ENCODE data around the gene TCEAL1. TPM values are rescaled to one million over a fixed set of nuclear protein-coding genes. Genes with fewer than 3 reads are reported as not detected.
"Not testable (repeated sequence)": the region's sequence is repeated elsewhere in the genome, so short reads cannot be mapped to it uniquely, and the experiment has no call there.

Gene TCEAL1
- total RNA-seq, 2 experiments from 2014 or later, result 4.7 to 5.2 TPM

DNA sequence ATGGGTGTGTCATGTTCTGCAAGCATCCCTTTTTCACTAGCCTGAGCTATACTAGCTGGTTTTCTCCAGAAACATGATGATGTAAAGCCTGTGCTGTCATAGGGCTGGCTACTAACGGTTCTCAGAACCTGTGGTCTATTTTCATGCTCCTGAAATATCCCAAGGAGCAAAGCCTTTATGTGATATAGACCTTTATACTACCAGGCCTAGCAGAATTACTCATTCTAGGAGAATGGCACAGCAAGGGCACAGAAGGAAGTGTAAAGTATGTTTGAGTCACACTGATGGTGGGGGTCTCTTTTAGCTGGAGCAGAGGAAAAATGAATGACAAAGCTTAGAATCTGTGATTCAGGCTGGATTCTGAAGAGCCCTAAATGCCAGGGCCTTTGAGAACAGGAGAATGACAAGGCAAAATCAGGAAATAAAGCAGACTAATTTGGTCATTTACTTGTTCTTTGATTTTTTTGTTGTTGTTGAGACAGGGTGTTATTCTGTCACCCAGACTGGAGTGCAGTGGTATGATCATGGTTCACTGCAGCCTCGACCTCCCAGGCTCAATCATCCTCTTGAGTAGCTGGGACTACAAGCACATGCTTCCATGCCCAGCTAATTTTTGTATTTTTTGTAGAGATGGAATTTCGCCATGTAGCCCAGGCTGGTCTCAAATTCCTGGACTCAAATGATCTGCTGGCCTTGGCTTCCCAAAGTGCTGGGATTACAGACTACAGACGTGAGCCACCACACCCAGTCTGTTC, 11.8 kb downstream of the TCEAL1 start:
- H3K4me3 Mint-ChIP-seq, result no peak overlapping the region
- DNase-seq (no peak), ATAC-seq (no peak)
- no peaks in the 10 kb centered on the region for H3K4me1 Mint-ChIP-seq (ENCODE audit: low read depth)
- H3K9me3 Mint-ChIP-seq (ENCODE audit: insufficient read depth), result no peaks in the 10 kb centered on the region
- ChIA-PET CTCF (no interaction called here), POLR2A (no interaction called here)
- H3K27me3 Mint-ChIP-seq (ENCODE audit: low read depth), result peaks cover 10% of the 10 kb centered on the region
- no peaks in the 10 kb centered on the region for H3K36me3 Mint-ChIP-seq (ENCODE audit: low read depth)
- no peak overlapping the region for H3K27ac Mint-ChIP-seq

DNA sequence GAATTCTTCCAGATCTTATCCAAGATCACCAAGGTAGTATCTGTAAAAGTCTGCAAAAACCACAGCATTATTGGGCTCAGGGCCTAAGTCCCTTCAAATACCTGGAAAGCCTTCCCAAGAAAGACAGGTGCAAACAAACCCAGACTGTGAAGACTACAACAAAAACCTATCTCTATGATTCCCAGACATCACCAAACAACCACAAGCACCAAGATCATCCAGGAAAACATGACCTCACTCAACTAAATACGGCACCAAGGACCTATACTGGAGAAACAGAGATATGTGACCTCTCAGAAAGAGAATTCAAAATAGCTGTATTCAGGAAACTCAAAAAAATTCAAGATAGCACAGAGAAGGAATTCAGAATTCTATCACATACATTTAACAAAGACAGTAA, 15.3 kb downstream of the TCEAL1 start:
- ChIA-PET CTCF (no interaction called here), POLR2A (no interaction called here)
- DNase-seq (no peak), ATAC-seq (no peak)
- Mint-ChIP-seq H3K27me3 (ENCODE audit: low read depth) (peaks cover 12% of the 10 kb centered on the region), H3K4me1 (ENCODE audit: low read depth) (no peaks in the 10 kb centered on the region), H3K27ac (no peak overlapping the region), H3K9me3 (ENCODE audit: insufficient read depth) (no peaks in the 10 kb centered on the region), H3K4me3 (no peak overlapping the region), H3K36me3 (ENCODE audit: low read depth) (no peaks in the 10 kb centered on the region)

DNA sequence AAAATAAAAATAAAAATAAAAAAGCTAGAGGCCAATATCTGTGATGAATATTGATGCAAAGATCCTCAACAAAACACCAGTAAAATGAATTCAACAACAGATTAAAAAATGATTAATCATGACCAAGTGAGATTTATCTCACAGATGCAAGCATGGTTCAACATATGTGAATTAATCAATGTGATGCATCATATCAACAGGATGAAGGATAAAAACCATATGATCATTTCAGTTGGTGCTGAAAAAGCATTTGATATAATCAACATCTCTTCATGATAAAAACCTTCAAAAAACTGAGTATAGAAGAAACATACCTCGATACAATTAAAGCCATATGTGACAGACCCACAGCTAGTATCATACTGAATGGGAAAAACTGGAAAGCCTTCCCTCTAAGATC, 18.9 kb downstream of the TCEAL1 start:
- POLR2A ChIA-PET, result no interaction called here

DNA sequence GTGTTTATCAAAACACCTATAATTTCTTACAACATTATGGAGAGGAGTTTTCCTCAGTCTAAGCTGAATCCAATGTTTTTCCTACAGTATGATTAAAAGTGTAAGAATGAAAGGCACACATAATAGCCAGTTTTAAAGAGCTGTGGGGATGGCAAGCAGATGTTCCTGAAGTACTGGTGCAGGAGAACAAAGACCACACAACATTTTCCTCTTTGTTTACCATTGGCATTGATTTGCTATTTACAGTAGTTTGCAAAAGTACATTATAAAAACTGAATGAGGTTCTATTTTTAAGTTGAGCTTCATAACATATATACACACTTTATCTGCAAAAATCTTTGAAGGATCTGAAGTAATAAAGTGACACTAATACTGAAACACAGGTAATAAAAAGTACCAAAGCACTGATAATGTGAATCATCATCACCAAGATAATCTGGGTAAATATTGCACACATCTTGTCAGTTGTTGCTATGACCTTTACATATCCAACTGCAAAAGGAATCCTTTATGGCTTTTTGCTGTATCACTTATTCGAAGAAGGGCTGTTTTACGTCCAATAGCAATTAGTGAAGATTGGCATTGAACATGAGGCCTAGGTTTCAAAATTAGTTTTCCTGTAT, 22.5 kb downstream of the TCEAL1 start:
- H3K4me3 Mint-ChIP-seq, result no peak overlapping the region
- H3K27me3 Mint-ChIP-seq (ENCODE audit: low read depth), result peaks cover 7% of the 10 kb centered on the region
- ATAC-seq (no peak), DNase-seq (no peak)
- POLR2A ChIA-PET, result no interaction called here
- no peaks in the 10 kb centered on the region for H3K9me3 Mint-ChIP-seq (ENCODE audit: insufficient read depth)
- H3K36me3 Mint-ChIP-seq (ENCODE audit: low read depth), result no peaks in the 10 kb centered on the region
- H3K4me1 Mint-ChIP-seq (ENCODE audit: low read depth), result peaks cover 3% of the 10 kb centered on the region
- CTCF ChIA-PET, result no interaction called here
- no peak overlapping the region for H3K27ac Mint-ChIP-seq

More for the DNA sequence above, 18.9 kb downstream of the TCEAL1 start:
- no peaks in the 10 kb centered on the region for H3K4me1 Mint-ChIP-seq (ENCODE audit: low read depth)
- H3K4me3 Mint-ChIP-seq, result no peak overlapping the region
- CTCF ChIA-PET, result no interaction called here
- H3K27ac Mint-ChIP-seq, result no peak overlapping the region
- H3K36me3 Mint-ChIP-seq (ENCODE audit: low read depth), result no peaks in the 10 kb centered on the region
- ATAC-seq (no peak), DNase-seq (no peak)
- H3K9me3 Mint-ChIP-seq (ENCODE audit: insufficient read depth), result no peaks in the 10 kb centered on the region
- H3K27me3 Mint-ChIP-seq (ENCODE audit: low read depth), result peaks cover 16% of the 10 kb centered on the region

DNA sequence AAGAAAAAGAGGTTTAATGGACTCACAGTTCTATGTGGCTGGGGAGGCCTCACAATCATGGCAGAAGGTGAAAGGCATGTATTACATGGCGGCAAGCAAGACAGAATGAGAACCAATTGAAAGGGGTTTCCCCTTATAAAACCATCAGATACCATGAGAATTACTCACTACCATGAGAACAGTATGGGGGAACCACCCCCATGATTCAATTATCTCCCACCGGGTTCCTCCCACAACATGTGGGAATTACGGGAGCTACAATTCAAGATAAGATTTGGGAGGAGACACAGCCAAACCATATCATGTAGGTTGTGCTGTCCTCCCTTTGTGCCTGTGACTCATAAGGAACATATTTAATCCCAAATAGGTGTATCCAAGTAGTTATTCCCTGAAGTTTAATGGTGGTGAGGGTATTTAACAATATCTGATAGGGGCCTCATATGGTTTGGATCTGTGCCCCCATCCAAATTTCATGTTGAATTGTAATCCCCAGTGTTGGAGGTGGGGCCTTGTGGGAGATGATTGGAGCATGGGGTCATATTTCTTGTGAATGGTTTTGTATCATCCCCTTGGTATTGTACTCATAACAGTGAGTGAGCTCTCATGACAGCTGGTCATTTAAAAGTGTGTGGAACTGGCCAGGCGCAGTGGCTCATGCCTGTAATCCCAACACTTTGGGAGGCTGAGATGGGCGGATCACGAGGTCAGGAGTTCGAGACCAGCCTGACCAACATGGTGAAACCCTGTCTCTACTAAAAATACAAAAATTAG, 26.6 kb downstream of the TCEAL1 start:
- H3K9me3 Mint-ChIP-seq (ENCODE audit: insufficient read depth); H3K27ac Mint-ChIP-seq; POLR2A ChIA-PET; H3K4me3 Mint-ChIP-seq; H3K27me3 Mint-ChIP-seq (ENCODE audit: low read depth); H3K36me3 Mint-ChIP-seq (ENCODE audit: low read depth); ATAC-seq; CTCF ChIA-PET; DNase-seq: not testable (repeated sequence)
- H3K4me1 Mint-ChIP-seq (ENCODE audit: low read depth), result peaks cover 15% of the 10 kb centered on the region

DNA sequence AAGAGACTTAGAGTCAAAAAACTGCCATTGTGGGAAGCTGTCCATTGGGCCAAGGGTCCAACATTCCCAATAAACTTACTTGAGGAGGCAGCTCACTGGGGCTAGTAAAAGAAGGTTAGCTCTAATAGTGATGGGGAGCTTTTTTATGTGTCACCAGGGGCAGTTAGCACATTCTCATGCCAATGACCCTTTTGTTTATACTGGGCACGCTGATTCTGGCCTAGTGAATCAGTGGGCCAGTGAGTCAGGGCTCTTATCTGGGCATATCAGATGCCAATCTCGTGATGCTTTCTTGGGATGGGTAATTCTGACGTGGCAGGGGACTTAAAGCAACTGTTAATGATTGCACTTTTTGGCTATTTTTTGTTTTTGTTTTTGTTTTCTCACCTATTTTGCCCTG, 27.8 kb downstream of the TCEAL1 start:
- DNase-seq, result no peak
- Mint-ChIP-seq H3K9me3 (ENCODE audit: insufficient read depth) (no peaks in the 10 kb centered on the region), H3K4me1 (ENCODE audit: low read depth) (peaks cover 15% of the 10 kb centered on the region), H3K36me3 (ENCODE audit: low read depth) (no peaks in the 10 kb centered on the region), H3K4me3 (no peak overlapping the region), H3K27ac (no peak overlapping the region), H3K27me3 (ENCODE audit: low read depth) (no peaks in the 10 kb centered on the region)
- no peak for ATAC-seq
- POLR2A ChIA-PET, result no interaction called here
- CTCF ChIA-PET, result no interaction called here

DNA sequence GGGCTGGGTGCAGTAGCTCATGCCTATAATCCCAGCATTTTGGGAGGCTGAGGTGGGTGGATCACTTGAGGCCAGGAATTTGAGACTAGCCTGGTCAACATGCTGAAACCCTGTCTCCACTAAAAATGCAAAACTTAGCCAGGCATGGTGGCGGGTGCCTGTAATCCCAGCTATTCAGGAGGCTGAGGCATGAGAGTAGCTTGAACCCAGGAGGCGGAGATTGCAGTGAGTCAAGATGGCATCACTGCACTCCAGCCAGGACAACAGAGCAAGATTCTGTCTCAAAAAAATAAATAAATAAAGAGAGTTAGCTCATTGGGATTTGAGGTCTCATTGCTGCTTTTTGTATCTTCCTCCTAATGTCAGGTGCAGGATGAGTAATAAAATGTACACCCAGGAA, 28.3 kb downstream of the TCEAL1 start:
- ATAC-seq; H3K27me3 Mint-ChIP-seq (ENCODE audit: low read depth); H3K4me3 Mint-ChIP-seq; H3K9me3 Mint-ChIP-seq (ENCODE audit: insufficient read depth); H3K36me3 Mint-ChIP-seq (ENCODE audit: low read depth); DNase-seq; CTCF ChIA-PET; H3K27ac Mint-ChIP-seq; POLR2A ChIA-PET: not testable (repeated sequence)
- peaks cover 15% of the 10 kb centered on the region for H3K4me1 Mint-ChIP-seq (ENCODE audit: low read depth)

DNA sequence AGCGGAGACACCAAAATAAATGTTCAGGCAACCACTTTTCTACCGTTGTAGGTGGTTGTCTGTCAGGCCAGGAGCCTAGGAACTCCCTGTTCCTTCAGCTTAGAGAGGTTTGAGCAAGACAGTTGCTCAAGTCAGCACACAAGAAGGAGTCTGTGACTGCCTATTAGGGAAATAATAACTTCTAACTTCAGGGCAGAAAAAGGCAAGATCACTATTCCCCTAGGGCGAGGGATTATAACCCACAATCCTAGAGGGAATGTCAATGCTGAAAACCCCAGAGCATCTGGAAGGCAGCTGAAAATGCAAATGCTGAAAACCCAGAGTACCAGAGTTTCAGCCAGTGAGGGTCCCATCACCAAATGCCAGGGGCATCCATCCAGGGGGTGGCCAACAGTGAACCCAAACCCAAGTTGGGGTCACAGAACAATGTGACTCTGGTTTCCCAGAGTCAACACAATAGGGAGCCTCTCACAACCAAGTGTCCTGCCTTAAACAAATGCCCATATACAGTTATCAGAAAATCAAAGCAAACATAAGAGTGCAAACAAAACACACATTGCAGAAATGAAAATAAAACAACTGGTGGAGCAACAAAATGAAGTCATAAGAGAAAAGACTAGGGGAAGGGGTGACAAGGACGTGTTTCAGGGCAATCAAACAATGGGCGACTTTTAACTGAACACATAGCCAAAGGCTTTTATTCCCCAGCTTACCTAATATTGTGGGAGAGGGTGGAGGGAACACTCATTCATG, 30.1 kb downstream of the TCEAL1 start:
- no peak overlapping the region for H3K27ac Mint-ChIP-seq
- POLR2A ChIA-PET, result no interaction called here
- CTCF ChIA-PET, result no interaction called here
- ATAC-seq (no peak), DNase-seq (no peak)
- H3K9me3 Mint-ChIP-seq (ENCODE audit: insufficient read depth), result no peaks in the 10 kb centered on the region
- no peaks in the 10 kb centered on the region for H3K36me3 Mint-ChIP-seq (ENCODE audit: low read depth)
- H3K27me3 Mint-ChIP-seq (ENCODE audit: low read depth), result peaks cover 7% of the 10 kb centered on the region
- H3K4me1 Mint-ChIP-seq (ENCODE audit: low read depth), result peaks cover 15% of the 10 kb centered on the region
- H3K4me3 Mint-ChIP-seq, result no peak overlapping the region

DNA sequence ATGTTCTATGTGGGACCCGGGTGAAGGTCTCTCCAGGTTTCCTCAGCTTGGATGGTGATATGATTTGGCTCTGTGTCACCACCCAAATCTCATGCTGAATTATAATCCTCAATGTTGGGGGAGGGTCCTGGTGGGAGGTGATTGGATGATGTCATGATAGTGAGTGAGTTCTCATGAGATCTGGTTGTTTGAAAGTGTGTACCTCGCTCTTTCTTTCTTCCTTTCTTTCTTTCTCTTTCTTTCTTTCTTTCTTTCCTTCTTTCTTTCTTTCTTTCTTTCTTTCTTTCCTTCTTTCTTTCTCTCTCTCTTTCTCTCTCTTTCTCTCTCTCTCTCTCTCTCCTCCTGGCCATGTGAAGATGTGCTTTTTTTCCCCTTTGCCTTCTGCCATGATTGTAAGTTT, 30.7 kb downstream of the TCEAL1 start:
- H3K36me3 Mint-ChIP-seq (ENCODE audit: low read depth); H3K4me3 Mint-ChIP-seq; H3K27ac Mint-ChIP-seq; H3K9me3 Mint-ChIP-seq (ENCODE audit: insufficient read depth); ATAC-seq; CTCF ChIA-PET; DNase-seq; POLR2A ChIA-PET: not testable (repeated sequence)
- peaks cover 11% of the 10 kb centered on the region for H3K27me3 Mint-ChIP-seq (ENCODE audit: low read depth)
- H3K4me1 Mint-ChIP-seq (ENCODE audit: low read depth), result peaks cover 15% of the 10 kb centered on the region

DNA sequence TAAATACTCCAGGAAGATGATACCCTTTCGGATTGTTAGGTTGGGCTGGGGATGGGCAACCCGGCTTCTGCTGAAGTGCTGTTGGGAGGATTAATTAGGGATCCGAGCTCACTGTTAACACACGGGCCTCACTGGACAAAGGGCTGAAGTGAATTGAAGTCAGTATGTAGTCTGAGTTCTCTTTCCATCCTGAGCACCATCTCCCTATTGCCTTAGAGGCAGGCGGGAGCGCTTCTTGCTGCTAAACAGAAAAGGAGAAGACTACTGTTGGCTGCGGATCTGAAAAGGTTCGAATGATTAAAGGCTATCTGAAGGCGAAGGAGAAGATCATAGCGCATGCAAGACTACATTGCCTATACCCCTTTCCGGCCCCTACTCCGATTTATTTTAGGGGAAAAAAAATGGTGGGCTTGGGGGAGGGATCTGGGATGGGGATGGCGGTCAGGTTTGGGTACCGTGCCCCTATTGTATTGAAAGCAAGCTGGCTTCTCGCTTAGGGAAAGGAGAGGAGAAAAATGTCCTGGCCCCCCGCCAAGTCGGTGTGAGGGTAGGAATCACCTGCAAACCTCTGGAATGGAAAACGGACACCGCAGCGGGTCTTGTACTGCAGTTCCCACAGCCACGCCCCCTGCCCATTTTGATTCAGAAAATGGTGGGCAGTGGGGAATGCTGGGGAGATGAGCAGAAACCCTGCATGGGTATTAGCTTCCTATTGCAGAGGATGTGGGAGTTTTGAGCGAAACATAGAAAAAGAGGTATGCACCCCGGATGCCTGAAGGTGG, 35.4 kb downstream of the TCEAL1 start:
- no peaks in the 10 kb centered on the region for H3K9me3 Mint-ChIP-seq (ENCODE audit: insufficient read depth)
- H3K4me3 Mint-ChIP-seq, result no peak overlapping the region
- DNase-seq (no peak), ATAC-seq (no peak)
- POLR2A ChIA-PET, result no interaction called here
- H3K27me3 Mint-ChIP-seq (ENCODE audit: low read depth), result peaks cover 14% of the 10 kb centered on the region
- CTCF ChIA-PET, result no interaction called here
- no peaks in the 10 kb centered on the region for H3K4me1 Mint-ChIP-seq (ENCODE audit: low read depth)
- no peaks in the 10 kb centered on the region for H3K36me3 Mint-ChIP-seq (ENCODE audit: low read depth)
- no peak overlapping the region for H3K27ac Mint-ChIP-seq

DNA sequence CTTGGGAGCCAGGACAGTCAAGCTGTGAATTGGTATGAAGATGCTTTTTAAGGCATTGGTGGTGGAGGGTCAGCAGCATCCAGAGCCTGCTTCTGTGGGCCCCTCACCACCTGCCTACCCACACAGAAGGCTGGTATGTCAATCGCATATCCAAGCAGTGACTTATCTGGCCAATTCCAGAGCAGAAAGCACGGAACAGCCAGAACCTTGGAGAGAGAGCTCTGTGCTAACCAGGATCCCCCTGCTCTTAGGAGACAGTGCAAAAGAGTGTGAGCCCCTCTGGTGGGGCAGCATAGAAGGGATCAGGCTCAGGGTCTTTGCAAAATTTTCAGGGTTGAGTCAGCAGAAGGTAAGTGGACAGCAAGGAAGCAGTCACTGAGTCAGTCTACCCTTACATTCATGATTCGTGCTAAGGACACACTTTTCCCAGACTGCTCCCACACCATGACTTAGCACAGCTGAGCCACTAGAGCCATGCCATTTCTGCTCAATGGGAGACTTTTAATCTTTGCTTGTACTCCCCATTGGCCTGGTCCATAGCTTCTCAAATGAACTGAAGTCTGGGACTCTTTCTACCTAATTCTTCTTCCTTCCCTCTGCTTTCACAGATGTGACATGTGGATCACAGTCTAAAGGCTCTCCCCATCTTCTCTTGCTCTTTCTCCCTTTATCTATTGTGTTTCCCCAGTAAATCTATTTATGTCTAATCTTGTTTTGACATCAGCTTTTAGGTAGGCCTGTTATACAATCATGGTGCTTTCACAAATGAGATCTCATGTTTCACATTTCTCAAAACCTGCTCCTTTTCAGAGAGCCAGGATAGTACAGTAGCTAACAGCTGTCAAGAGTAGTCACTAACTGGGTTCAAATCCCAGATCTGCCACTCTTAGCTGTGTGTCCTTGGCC, 37.7 kb downstream of the TCEAL1 start:
- H3K4me3 Mint-ChIP-seq, result no peak overlapping the region
- H3K9me3 Mint-ChIP-seq (ENCODE audit: insufficient read depth), result no peaks in the 10 kb centered on the region
- ATAC-seq (no peak), DNase-seq (no peak)
- no peaks in the 10 kb centered on the region for H3K4me1 Mint-ChIP-seq (ENCODE audit: low read depth)
- H3K36me3 Mint-ChIP-seq (ENCODE audit: low read depth), result no peaks in the 10 kb centered on the region
- ChIA-PET POLR2A (no interaction called here), CTCF (interaction anchor here (0.6 kb wide), 1 partner anchor 328 kb away, joined by 3 read pairs; no protein-coding TSS in a partner anchor)
- no peak overlapping the region for H3K27ac Mint-ChIP-seq
- peaks cover 14% of the 10 kb centered on the region for H3K27me3 Mint-ChIP-seq (ENCODE audit: low read depth)

All from activated CD8-positive, alpha-beta T cell treated with anti-CD3 and anti-CD28 coated beads, Interleukin-2, amount 10 ng/mL, durations not matched to agents 7 days and 5 days (primary cell).